ENCODE results near the gene RNF212B.
A peak's percentile ranks its signal among the peaks of the same experiment; 100 is the strongest.

The RNF212B gene

DNA sequence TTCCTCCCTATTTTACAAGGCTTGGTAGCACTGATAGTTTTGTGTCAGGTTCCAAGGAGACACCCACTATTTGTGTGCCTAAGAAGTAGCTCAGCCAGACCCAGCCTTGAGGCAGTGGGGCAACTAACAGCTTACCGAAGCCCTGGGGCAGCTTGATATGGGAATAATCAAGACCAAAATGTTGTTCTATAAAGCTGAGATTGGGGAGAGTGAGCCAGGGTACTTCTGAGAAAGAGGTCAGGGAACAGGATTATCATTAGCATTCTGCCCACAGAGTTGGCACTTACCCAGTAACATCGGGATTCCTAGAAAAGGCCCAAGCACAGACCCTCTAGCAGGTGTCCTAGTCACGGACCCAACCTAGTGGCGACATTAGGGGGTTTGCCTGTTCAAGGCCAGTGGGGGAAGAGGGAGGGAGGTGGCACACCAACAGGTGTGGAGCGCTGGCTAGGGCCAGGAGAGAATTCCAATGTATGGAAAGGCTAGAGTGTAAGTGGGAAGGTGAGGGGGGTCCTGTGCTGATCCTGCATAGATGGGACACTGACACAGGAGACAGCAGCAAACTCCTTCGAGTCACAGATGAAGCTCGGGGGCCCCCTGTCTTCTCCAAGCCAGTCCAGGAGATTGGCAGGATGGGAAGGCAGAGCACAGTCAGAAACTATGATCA, 60.0 kb downstream of the RNF212B start:
- no peak for DNase-seq

DNA sequence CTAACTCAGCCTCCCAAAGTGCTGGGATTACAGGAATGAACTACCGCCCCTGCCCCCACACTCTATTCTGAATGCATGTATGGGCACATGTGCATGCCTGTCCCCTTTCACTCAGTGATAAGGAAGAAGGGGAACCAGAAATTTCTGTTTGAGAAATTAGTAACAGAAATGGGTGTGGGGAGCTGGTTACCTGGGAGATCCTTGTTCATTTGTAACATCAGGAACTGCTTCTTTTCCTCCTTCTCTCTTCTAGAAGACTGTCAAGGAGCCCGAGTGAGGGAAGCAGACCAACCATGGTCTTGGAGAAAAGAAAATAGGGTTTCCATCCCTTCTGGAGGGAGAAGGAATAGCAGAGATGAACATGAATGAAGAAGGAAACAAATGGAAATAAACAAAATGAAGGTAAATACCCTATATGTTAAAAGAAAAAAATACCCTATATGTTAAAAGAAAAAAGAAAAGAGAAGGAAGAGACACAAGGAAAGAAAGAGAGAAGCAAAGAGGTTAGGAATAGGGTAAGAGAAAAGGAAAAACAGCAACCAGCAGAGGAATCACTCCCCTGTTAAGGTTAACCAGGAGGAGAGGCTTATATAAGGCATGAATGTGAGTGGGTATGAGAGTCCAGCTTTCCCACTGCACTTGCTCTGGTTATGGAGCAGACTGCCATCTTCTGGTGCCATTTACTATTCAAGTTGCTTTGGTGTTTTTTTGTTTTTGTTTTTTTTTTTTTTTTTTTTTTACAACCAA, 61.6 kb downstream of the RNF212B start:
- no peak for DNase-seq

DNA sequence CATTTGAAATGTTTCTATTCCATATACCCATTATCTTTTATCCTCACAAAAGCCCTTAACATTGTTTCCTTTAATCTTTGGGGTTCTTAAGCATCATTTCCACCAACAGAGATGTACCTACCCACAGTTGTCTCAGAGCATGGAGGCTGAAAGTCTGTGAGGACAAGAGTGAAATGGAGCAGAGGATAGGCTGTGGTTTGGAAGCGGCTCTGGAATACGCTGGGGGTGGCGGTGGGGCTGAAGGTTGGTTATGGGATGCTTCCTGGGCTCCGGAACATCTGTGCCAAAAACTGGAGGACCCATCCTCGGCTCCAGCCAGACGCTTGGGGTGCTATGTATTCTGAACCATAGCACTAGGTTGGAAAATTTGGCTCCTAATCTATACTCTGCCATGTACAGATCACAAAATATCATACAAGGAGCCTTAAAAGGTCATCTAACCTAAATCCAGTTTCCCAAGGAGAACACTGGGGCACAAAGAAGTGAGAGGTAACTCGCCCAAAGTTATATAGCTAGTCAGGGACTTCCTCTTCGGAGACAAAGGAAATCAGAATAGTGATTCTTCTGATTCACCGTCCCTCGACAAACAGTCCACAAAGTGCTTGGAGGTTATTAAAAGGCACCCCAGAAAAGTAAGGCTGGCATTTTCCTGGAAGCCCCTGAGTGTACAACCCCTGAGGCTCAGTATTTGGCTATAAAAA, 62.4 kb downstream of the RNF212B start:
- DNase-seq: no peak

DNA sequence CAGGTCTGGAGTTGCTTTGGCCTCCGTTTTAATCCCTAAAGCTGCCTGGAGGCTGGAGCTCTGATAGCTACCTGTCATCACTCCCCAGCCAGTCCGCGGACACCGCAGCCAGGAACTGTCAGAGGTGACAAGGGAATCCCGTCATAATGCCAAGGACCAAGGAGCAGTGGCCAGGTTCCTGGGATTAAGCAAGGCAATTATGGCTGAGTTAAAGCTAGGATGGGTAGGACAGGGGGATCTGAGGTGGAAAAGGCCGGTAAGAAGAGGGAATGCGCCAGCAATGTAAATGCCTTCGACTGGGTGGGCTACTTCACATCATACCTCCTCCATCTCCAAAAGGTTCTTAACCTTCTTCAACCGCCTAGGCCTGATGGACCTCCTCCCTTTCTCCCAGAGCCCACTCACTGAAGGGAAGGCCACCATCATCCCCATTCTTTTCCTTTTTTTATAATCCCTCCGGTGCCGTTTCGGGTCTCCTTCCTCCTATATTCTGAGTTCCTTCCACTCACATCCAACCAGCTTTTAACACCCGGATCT, 63.0 kb downstream of the RNF212B start:
- no peak for DNase-seq

GRCh38 chr14:23301288-23301968, 63.7 kb downstream of the RNF212B start:
- peak; percentile 94 to 98 for DNase-seq

- DNase-seq: peak in 1 of 2 experiments; percentile 72
Observed at GRCh38 chr14:23301969-23302289, 64.2 kb downstream of the RNF212B start.

DNA sequence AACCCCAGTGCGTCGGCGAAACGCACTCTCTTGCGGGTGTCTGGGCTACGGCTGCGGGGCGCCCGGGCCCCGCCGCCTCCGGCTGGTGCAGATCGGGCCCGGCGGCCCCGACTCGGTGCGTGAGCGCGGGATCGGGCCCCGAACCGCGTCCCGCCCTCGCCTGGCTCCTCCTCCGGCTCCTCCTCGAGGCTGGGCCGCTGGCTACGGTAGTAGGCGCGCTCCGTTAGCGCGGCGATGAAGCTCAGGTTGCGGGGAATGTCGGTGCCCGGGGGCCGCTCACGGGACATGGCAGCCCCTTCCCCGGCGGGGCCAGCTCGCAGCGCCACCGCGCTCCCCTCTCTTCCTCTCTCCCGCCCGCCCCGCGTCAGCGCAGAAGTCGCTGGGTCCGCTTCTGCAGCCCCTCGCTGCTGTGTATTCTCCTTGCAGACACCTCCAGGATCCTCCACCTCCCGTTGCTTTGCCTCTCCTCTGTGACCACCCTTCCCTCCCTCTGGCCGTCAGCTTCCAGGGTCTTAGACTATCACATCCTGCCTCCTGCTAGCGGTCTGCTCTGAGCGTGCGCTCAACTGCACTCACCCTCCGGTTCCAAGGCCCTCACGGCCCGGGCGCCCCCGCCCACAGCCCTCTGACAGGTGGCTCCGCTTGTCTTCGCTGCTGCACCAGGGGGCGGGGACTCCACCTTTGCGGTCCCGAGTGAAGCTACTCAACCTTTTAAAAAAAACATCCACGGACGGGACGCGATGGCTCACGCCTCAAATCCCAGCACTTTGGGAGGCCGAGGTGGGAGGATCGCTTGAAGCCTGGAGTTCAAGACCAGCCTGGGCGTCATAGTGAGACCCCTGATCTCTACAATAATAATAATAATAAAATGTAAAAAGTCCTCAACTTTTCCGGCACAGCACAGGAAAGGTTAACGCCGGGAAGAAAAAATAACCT, 64.8 kb downstream of the RNF212B start, which contains the start of gene PPP1R3E:
Gene PPP1R3E, minus strand, starts transcription at position 570 of the 936 bp plus-strand sequence. Its CDS starts 283 bp downstream, at position 287.
- peak; percentile 56 to 60 for DNase-seq

- DNase-seq: peak; percentile 76 to 77
Observed at GRCh38 chr14:23306412-23307145, 68.8 kb downstream of the RNF212B start, which contains the start of gene BCL2L2. Gene BCL2L2 (plus strand): TSS chr14:23306833. CDS start chr14:23307768, 935 bp downstream.

DNA sequence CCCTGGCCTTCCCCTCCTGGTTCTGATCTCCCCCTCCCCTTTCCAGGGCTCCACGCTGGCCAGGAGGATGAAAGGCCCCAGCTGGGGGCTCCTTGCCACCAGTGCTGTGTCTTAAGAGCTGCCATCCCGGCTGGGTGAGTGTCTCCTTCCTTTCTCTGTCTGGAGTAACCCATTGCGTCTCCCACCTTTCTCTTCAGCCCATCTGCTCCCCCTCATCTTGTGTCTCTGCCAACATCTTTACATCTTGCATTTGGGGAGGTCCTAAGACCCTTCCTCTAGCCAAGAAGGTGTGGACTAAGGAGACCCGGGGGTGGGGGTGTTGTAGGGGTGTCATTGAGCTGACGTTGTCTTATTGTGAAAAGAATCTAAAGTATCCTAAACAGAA, 69.4 kb downstream of the RNF212B start:
- no peak for DNase-seq

DNA sequence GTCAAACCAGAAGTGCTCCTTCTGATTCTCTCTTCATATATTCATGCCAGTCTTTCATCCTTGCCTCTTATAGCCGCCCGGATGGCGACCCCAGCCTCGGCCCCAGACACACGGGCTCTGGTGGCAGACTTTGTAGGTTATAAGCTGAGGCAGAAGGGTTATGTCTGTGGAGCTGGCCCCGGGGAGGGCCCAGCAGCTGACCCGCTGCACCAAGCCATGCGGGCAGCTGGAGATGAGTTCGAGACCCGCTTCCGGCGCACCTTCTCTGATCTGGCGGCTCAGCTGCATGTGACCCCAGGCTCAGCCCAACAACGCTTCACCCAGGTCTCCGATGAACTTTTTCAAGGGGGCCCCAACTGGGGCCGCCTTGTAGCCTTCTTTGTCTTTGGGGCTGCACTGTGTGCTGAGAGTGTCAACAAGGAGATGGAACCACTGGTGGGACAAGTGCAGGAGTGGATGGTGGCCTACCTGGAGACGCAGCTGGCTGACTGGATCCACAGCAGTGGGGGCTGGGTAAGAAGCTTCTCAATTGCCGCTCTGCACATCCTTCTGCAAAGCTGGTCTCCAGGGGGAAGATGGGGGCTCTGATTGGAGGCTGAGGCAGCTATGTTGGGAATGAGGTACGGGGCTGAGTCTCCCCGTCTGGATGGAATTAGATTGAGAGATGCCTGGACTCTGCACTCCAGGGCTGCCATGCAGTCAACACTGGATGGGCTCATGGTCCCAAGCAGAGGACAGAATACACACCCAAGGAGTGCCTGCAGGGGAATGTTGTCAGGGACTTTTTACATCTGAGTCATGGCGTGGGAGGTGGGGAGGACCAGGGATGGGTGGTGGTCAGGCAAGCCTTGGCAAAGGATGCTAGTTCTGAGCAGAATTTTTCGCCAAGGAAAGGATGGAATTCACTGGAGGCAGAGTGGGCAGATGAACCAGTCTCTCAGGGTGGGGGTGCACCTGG, 70.2 kb downstream of the RNF212B start:
- DNase-seq: no peak

- DNase-seq: no peak
Observed at GRCh38 chr14:23308721-23309445, 71.1 kb downstream of the RNF212B start.

- DNase-seq: no peak
Observed at GRCh38 chr14:23310546-23310945, 72.8 kb downstream of the RNF212B start.

- DNase-seq: no peak
Observed at GRCh38 chr14:23316300-23316699, 78.6 kb downstream of the RNF212B start.

- DNase-seq: no peak
Observed at GRCh38 chr14:23319746-23320583, 82.2 kb downstream of the RNF212B start.

GRCh38 chr14:23320584-23321571, 83.1 kb downstream of the RNF212B start, which contains the start of gene PABPN1:
Gene PABPN1 (plus strand): TSS chr14:23321457. CDS start chr14:23321470, 13 bp downstream.
- peak; percentile 99 for DNase-seq

All from NCI-H1930 (cell line).